ENCODE results near the gene VPS13D. TPM values are rescaled to one million over a fixed set of nuclear protein-coding genes. Genes with fewer than 3 reads are reported as not detected.

Gene VPS13D
- polyA plus RNA-seq, 1 experiment = 22.3 TPM

DNA sequence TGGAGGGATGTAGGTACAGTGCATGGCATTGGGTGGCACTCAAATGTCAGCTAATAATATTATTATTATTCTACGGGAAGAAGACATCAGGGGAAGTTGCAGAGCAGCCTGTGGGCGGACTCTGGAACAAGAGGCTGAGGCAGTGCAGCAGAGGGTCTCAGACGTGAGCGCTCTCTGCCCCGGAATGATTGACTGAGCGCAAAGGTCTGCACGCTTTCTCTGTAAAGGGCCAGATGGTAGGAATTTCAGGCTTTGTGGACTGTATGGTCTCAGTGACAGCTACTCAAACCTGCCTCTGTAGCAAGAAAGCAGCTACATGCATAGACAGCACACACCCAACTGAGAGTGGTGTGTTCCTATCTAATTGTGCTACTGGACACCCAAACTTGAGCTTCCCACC lies 29.6 kb upstream of the VPS13D start:
- CTCF ChIA-PET = interaction anchor here (0.6 to 16.6 kb wide), 3 partner anchors 8 to 91 kb away, joined by 3 to 359 read pairs (median 3); no protein-coding TSS in a partner anchor
- Histone ChIP-seq H3K4me3 (ENCODE audit: low read depth, low read length) (no peak overlapping the region), H3K36me3 (ENCODE audit: control insufficient read depth, insufficient read depth, low read length) (no peaks in the 10 kb centered on the region), H3K27me3 (ENCODE audit: control insufficient read depth, insufficient read depth, low read length) (no peaks in the 10 kb centered on the region)
- POLR2A ChIA-PET = no interaction called here
- TF ChIP-seq, protein P1, sequence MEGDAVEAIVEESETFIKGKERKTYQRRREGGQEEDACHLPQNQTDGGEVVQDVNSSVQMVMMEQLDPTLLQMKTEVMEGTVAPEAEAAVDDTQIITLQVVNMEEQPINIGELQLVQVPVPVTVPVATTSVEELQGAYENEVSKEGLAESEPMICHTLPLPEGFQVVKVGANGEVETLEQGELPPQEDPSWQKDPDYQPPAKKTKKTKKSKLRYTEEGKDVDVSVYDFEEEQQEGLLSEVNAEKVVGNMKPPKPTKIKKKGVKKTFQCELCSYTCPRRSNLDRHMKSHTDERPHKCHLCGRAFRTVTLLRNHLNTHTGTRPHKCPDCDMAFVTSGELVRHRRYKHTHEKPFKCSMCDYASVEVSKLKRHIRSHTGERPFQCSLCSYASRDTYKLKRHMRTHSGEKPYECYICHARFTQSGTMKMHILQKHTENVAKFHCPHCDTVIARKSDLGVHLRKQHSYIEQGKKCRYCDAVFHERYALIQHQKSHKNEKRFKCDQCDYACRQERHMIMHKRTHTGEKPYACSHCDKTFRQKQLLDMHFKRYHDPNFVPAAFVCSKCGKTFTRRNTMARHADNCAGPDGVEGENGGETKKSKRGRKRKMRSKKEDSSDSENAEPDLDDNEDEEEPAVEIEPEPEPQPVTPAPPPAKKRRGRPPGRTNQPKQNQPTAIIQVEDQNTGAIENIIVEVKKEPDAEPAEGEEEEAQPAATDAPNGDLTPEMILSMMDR (IDR thresholded peaks at IDR 0.05; ENCODE audit: insufficient read depth, low read depth, low read length) = no peak
- DNase-seq (ENCODE audit: low read depth) = no peak

DNA sequence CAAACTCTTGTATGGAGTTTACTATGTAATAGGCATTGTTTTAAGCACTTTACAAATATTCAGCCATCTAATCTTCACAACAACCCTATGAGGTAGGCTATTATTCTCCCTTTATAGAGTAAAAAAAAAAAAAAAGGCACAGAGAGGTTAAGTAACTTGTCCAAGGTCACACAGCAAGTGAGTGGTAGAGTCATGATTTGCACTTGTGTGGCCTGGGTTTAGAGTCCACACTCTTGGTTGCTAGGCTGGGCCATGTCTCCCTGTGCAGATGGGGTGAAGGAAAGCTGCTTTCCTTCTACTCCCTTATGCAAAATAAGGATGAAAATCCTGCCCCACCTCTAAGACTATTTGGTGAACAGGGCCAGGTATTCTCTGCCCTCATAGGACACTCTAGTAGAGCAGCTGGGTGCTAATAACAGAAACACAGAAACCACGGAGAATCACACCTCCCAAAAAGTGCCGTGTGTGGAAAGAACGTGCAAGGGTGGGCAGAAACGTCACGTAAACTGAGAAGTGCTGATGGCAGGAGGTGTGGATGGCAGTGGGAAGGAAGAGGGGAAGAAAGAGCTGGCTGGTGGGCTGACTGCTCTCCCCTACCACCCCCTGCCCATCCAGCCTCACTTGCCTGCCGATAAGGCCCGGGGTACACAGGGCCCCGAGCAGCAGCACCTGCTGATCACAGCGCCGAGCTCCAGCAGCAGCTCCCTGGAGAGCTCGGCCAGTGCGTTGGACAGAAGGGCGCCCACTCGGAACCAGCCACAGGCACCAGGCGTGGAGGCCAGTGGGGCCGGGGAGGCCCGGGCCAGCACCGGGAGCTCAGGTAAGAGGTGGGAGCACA lies 28.3 kb upstream of the VPS13D start:
- no peak for DNase-seq (ENCODE audit: low read depth)
- TF ChIP-seq, protein P1 (IDR thresholded peaks at IDR 0.05; ENCODE audit: insufficient read depth, low read depth, low read length) = no peak
- no peaks in the 10 kb centered on the region for H3K27me3 ChIP-seq (ENCODE audit: control insufficient read depth, insufficient read depth, low read length)
- no peak overlapping the region for H3K4me3 ChIP-seq (ENCODE audit: low read depth, low read length)
- no peaks in the 10 kb centered on the region for H3K36me3 ChIP-seq (ENCODE audit: control insufficient read depth, insufficient read depth, low read length)
- ChIA-PET POLR2A (no interaction called here), CTCF (interaction anchor here (16.6 kb wide), 1 partner anchor 80 kb away, joined by 359 read pairs; no protein-coding TSS in a partner anchor)

- DNase-seq (ENCODE audit: low read depth) = no peak
- Histone ChIP-seq H3K4me3 (ENCODE audit: low read depth, low read length) (no peak overlapping the region), H3K27me3 (ENCODE audit: control insufficient read depth, insufficient read depth, low read length) (no peaks in the 10 kb centered on the region), H3K36me3 (ENCODE audit: control insufficient read depth, insufficient read depth, low read length) (no peaks in the 10 kb centered on the region)
- ChIA-PET POLR2A (no interaction called here), CTCF (interaction anchor here (16.6 kb wide), 1 partner anchor 81 kb away, joined by 359 read pairs; no protein-coding TSS in a partner anchor)
- TF ChIP-seq, protein P1 (IDR thresholded peaks at IDR 0.05; ENCODE audit: insufficient read depth, low read depth, low read length) = no peak
Measured at GRCh38 chr1:12202190-12202497, 27.7 kb upstream of the VPS13D start.

DNA sequence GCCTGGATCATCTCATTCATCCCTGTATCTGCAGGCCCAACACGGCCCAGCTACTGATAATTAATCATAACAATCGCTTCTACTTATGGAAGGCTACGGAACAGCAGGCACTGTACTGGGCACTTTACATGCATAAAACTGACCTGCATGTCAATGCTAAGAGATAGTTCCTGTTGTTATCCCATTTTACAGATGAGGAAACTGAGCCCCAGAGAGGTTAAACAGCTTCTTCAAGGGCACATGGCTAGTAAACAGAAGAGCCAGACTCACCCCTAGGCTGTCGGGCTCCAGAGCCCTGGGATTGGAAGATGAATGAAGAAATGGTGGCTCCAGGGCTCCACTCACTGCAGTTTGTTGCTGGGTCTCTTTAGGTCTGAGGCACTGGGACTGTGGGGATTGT lies 27.3 kb upstream of the VPS13D start:
- DNase-seq (ENCODE audit: low read depth) = no peak
- TF ChIP-seq, protein P1 (IDR thresholded peaks at IDR 0.05; ENCODE audit: insufficient read depth, low read depth, low read length) = no peak
- CTCF ChIA-PET = interaction anchor here (1.2 to 16.6 kb wide), 2 partner anchors 16 to 81 kb away, joined by 3 to 359 read pairs; no protein-coding TSS in a partner anchor

DNA sequence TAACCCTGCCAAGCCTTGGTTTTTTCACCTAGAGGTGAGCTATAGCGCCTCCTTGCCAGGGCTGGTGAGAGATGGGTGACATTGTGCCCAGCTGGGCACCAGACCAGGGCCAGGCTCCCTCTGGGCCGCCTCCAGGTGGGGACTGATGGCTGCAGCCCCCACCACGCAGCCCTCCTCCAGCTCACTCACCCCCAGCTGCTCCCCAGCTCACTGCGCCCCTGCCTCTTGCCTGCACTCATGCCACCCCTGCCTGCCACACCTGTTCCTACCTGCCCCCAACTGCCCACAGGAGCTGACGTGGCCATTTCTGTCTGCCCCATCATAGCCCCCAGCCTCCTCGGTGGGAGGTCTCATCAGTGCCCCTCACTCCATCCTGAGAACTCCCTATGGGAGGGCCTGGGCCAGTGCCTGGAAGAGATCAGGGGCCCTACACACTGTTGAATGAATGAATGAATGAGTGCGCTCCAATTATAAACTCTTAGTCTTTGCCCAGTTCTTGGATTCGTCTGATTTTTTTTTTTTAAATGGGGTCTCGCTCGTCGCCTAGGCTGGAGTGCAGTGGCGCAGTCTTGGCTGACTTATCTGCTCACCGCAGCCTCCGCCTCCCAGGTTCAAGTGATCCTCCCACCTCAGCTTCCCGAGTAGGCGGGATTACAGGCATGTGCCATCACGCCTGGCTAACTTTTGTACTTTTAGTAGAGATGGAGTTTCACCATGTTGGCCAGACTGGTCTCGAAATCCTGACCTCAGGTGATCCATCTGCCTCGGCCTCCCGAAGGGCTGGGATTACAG lies 26.4 kb upstream of the VPS13D start:
- TF ChIP-seq, protein P1 (IDR thresholded peaks at IDR 0.05; ENCODE audit: insufficient read depth, low read depth, low read length) = no peak
- DNase-seq (ENCODE audit: low read depth) = no peak
- CTCF ChIA-PET = interaction anchor here (0.6 to 16.6 kb wide), 3 partner anchors 17 to 1213 kb away, joined by 3 to 359 read pairs (median 3); no protein-coding TSS in a partner anchor
- H3K4me3 ChIP-seq (ENCODE audit: low read depth, low read length) = no peak overlapping the region
- POLR2A ChIA-PET = no interaction called here
- H3K36me3 ChIP-seq (ENCODE audit: control insufficient read depth, insufficient read depth, low read length) = no peaks in the 10 kb centered on the region
- no peaks in the 10 kb centered on the region for H3K27me3 ChIP-seq (ENCODE audit: control insufficient read depth, insufficient read depth, low read length)

More for the DNA sequence above, 27.3 kb upstream of the VPS13D start:
- no peaks in the 10 kb centered on the region for H3K36me3 ChIP-seq (ENCODE audit: control insufficient read depth, insufficient read depth, low read length)
- H3K4me3 ChIP-seq (ENCODE audit: low read depth, low read length) = no peak overlapping the region
- POLR2A ChIA-PET = no interaction called here
- H3K27me3 ChIP-seq (ENCODE audit: control insufficient read depth, insufficient read depth, low read length) = no peaks in the 10 kb centered on the region
